Caco-2 (cell line): ENCODE measurements around the gene POU3F3. TPM values are rescaled to one million over a fixed set of nuclear protein-coding genes. Genes with fewer than 3 reads are reported as not detected.

Experiments
- BruUV-seq: library from RNA; stranded (reverse); fragments of 400-500 nt; replicated peaks from 2 replicates; lab custom pipeline; 2021; lab: Mats Ljungman, UMichigan
- CTCF ChIA-PET: fragments of 300-600 bp; sonication (Branson Sonifier 250); formaldehyde crosslinking; loops from one replicate; lab custom pipeline; 2022; ENCODE audit warnings: antibody characterized with exemption; lab: Charles Lee
- POLR2A ChIA-PET: fragments of 300-600 bp; sonication (Branson Sonifier 250); formaldehyde crosslinking; loops from one replicate; lab custom pipeline; 2022; ENCODE audit warnings: antibody characterized with exemption; lab: Charles Lee
- DNase-seq, 2 experiments: peaks; one replicate each; pipeline versions ENCODE4 v3.0.0 to v3.0.0-alpha.2; 2020 to 2022
- H3K27me3 ChIP-seq: replicated peaks from 2 replicates; pipeline ENCODE4 v1.6.0; 2011; ENCODE audit warnings: low read length; ENCODE audit not compliant: control insufficient read depth, insufficient read depth
- H3K36me3 ChIP-seq: 2 replicates; pipeline ENCODE4 v1.5.1; 2011; ENCODE audit warnings: low read length; ENCODE audit not compliant: control insufficient read depth, insufficient read depth
- H3K4me1 ChIP-seq: fragments of 250-450 bp; sonication (Bioruptor Pico); 2 replicates; pipeline ENCODE4 v1.5.1; 2020; ENCODE audit warnings: mild to moderate bottlenecking
- H3K4me3 ChIP-seq: 2 replicates; pipeline ENCODE4 v1.5.1; 2011; ENCODE audit warnings: low read depth, mild to moderate bottlenecking, control low read depth, low read length
- H3K9me3 ChIP-seq: fragments of 250-450 bp; sonication (Bioruptor Pico); 2 replicates; pipeline ENCODE4 v1.5.1; 2020; ENCODE audit warnings: mild to moderate bottlenecking, moderate library complexity
- H3K27ac Mint-ChIP-seq: one replicate; pipeline ENCODE4 v1.8.0; 2022; ENCODE audit warnings: mixed read lengths; ENCODE audit not compliant: unreplicated experiment
- H3K27me3 Mint-ChIP-seq: one replicate; pipeline ENCODE4 v1.8.0; 2022; ENCODE audit warnings: mixed read lengths; ENCODE audit not compliant: insufficient read depth, unreplicated experiment
- H3K36me3 Mint-ChIP-seq: one replicate; pipeline ENCODE4 v1.8.0; 2022; ENCODE audit warnings: mild to moderate bottlenecking, mixed read lengths; ENCODE audit not compliant: insufficient read depth, unreplicated experiment
- H3K4me1 Mint-ChIP-seq: one replicate; pipeline ENCODE4 v1.8.0; 2022; ENCODE audit warnings: low read depth, mixed read lengths; ENCODE audit not compliant: unreplicated experiment
- H3K4me3 Mint-ChIP-seq: one replicate; pipeline ENCODE4 v1.8.0; 2022; ENCODE audit warnings: mild to moderate bottlenecking, moderate library complexity, mixed read lengths; ENCODE audit not compliant: unreplicated experiment
- H3K9me3 Mint-ChIP-seq: one replicate; pipeline ENCODE4 v1.8.0; 2022; ENCODE audit warnings: mixed read lengths; ENCODE audit not compliant: unreplicated experiment
- intact Hi-C: fragments of 100-400 bp; cut with micrococcal nuclease; formaldehyde crosslinking; loops from one replicate; pipeline ENCODE4 v1.10.0; 2022; ENCODE audit not compliant: unreplicated experiment
- total RNA-seq: library from RNA; stranded (reverse); gene quantifications from 2 replicates; pipeline ENCODE4 v1.2.3, GENCODE V29; 2022
- TF ChIP-seq, protein P1 (sequence below), 2 experiments: fragments of 200-600 bp in 1 of 2; IDR thresholded peaks; 1 replicate in 1 of 2; 2 replicates in 1 of 2; pipeline versions ENCODE4 v1.5.1 to v1.8.0; 2011 to 2022; ENCODE audit warnings: antibody characterized with exemption in 1 of 2, control low read depth in 1 of 2, inconsistent platforms in 1 of 2, low read depth in 1 of 2, low read length in 1 of 2, mild to moderate bottlenecking in 1 of 2, moderate library complexity in 1 of 2; ENCODE audit not compliant: insufficient read depth in 1 of 2, severe bottlenecking in 1 of 2, unreplicated experiment in 1 of 2

POU3F3 gene
- total RNA-seq, 1 experiment from 2014 or later = not detected

DNA sequence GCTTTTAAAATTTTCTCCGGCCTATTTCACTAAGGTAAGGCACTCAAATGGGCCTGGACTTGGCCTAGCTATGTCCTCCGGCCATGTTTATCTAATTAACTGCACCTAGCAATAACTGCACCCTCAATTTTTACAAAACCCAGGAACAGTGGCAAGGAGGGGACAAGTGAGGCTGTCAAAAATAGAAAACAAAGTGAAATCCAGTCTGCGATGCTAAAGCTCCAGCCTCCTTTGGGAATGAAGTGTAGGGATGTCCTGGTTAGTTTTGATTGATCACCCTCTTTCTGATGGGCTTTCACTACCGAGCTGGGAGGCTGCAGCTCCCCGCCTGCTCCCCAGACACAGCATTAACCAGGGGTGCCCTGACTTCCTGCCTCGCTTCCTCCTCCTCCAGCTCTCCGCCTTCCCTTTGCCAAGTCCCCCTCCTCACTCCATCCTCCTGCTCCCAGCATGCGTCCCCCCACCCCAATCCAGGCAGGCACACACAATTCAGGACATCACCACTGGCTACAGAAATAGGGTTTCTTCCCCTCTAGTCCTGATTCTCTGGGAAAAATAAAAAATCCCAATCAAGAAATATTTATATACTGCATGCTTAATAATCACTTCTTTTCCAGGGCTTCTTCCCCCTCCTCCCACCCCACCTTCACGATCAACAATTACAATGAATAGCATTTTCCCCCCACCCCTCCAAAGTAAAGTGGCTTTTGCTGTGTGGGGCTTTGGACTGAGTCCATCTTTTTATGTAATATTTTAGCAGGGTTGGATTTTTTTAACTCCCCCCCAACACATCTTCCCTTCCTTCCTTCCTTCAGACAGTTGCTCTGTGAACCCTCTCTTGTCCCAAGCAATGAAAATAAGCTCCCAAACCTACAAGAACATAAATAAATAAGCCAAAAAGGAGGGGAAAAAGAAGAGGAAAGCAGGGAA lies 3.3 kb upstream of the POU3F3 start:
- Histone ChIP-seq H3K27me3 (peaks cover 7% of the 10 kb centered on the region), H3K4me1 (peaks cover 7% of the 10 kb centered on the region), H3K36me3 (no peaks in the 10 kb centered on the region), H3K4me3 (no peak overlapping the region), H3K9me3 (no peaks in the 10 kb centered on the region)
- no TSS peak for BruUV-seq
- TF ChIP-seq, protein P1, sequence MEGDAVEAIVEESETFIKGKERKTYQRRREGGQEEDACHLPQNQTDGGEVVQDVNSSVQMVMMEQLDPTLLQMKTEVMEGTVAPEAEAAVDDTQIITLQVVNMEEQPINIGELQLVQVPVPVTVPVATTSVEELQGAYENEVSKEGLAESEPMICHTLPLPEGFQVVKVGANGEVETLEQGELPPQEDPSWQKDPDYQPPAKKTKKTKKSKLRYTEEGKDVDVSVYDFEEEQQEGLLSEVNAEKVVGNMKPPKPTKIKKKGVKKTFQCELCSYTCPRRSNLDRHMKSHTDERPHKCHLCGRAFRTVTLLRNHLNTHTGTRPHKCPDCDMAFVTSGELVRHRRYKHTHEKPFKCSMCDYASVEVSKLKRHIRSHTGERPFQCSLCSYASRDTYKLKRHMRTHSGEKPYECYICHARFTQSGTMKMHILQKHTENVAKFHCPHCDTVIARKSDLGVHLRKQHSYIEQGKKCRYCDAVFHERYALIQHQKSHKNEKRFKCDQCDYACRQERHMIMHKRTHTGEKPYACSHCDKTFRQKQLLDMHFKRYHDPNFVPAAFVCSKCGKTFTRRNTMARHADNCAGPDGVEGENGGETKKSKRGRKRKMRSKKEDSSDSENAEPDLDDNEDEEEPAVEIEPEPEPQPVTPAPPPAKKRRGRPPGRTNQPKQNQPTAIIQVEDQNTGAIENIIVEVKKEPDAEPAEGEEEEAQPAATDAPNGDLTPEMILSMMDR (IDR thresholded peaks at IDR 0.05; ENCODE audit: insufficient read depth in 1 of 2, low read depth in 1 of 2, low read length in 1 of 2, severe bottlenecking in 1 of 2, unreplicated experiment in 1 of 2) = no peak
- Mint-ChIP-seq H3K27ac (no peak overlapping the region), H3K9me3 (no peaks in the 10 kb centered on the region), H3K27me3 (peaks cover 72% of the 10 kb centered on the region), H3K4me1 (peaks cover 17% of the 10 kb centered on the region), H3K4me3 (no peak overlapping the region), H3K36me3 (peaks cover 5% of the 10 kb centered on the region)
- intact Hi-C loops = no loop called here
- no peak for DNase-seq
- CTCF ChIA-PET = interaction anchor here (0.7 to 1.6 kb wide), 5 partner anchors 8 to 1689 kb away, joined by 3 to 4 read pairs (median 3); partner anchors contain the start of gene MRPS9
- POLR2A ChIA-PET = no interaction called here

DNA sequence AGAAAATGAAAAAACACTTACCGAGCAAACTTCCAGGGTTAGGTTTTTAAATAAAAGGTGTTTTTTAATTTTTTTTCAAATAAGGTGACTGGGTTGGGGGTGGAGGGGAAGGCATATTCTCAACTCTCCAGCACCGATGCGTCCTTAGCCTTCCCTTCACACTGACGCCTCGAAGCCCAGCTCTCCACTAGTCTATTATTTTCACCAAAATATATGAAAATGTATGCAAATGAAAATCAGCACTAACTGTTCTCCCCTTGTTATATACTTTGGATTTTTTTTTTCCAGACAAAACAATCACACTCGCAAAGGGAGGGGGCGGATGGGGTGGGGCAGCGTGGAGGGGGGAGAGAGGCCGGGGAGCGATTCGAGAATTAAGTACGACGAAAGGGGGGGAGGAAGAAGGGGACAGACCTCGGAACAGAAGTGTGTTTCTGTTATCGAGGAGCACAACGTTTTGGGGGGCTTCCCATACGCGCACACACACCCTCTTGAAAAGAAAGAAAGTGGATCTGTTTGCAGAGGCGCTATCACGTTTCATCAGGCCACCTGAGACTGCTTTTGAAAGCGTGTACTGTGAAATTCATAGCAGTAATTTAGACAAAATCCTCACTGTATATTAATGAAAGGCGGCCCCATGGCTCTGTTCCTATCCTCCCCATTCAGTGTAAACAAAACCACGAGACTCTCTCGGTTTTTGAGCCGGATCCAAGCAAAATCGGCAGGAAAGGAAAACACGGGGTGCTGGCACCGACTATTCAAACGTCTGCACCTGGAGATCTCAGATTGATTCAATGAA lies 2.4 kb upstream of the POU3F3 start:
- H3K27ac Mint-ChIP-seq = no peak overlapping the region
- no TSS peak for BruUV-seq

More for the DNA sequence above, 2.4 kb upstream of the POU3F3 start:
- ChIA-PET POLR2A (no interaction called here), CTCF (no interaction called here)
- Histone ChIP-seq H3K9me3 (no peaks in the 10 kb centered on the region), H3K36me3 (no peaks in the 10 kb centered on the region), H3K4me3 (no peak overlapping the region), H3K4me1 (peaks cover 7% of the 10 kb centered on the region), H3K27me3 (peaks cover 7% of the 10 kb centered on the region)
- H3K27me3 Mint-ChIP-seq = peaks cover 69% of the 10 kb centered on the region
- no peaks in the 10 kb centered on the region for H3K9me3 Mint-ChIP-seq
- no peak overlapping the region for H3K4me3 Mint-ChIP-seq
- intact Hi-C loops = no loop called here
- peaks cover 5% of the 10 kb centered on the region for H3K36me3 Mint-ChIP-seq
- no peak for DNase-seq
- peaks cover 17% of the 10 kb centered on the region for H3K4me1 Mint-ChIP-seq
- TF ChIP-seq, protein P1 (IDR thresholded peaks at IDR 0.05; ENCODE audit: insufficient read depth in 1 of 2, low read depth in 1 of 2, low read length in 1 of 2, severe bottlenecking in 1 of 2, unreplicated experiment in 1 of 2) = no peak
